HG03521 (cell line): ENCODE data around the gene POU2F3.

ENCODE experiments used
- ATAC-seq: cut with Tn5 transposase; IDR thresholded peaks from one replicate; pipeline ENCODE4 v1.9.1; 2021; ENCODE audit warnings: mild to moderate bottlenecking, moderate library complexity; ENCODE audit not compliant: unreplicated experiment

POU2F3 gene

GRCh38 chr11:120281143-120281795, 41.3 kb downstream of the POU2F3 start:
- no peak for ATAC-seq

GRCh38 chr11:120283124-120283523, 43.2 kb downstream of the POU2F3 start:
- no peak for ATAC-seq

- ATAC-seq = no peak
Observed at GRCh38 chr11:120284272-120284671, 44.3 kb downstream of the POU2F3 start.

GRCh38 chr11:120285256-120285655, 45.3 kb downstream of the POU2F3 start:
- no peak for ATAC-seq

- no peak for ATAC-seq
Observed at GRCh38 chr11:120288021-120288420, 48.1 kb downstream of the POU2F3 start.

GRCh38 chr11:120289426-120289825, 49.5 kb downstream of the POU2F3 start:
- ATAC-seq = no peak

GRCh38 chr11:120290956-120291355, 51.0 kb downstream of the POU2F3 start:
- no peak for ATAC-seq

GRCh38 chr11:120293038-120293800, 53.3 kb downstream of the POU2F3 start:
- no peak for ATAC-seq

GRCh38 chr11:120294096-120294495, 54.2 kb downstream of the POU2F3 start:
- ATAC-seq = no peak

- no peak for ATAC-seq
Observed at GRCh38 chr11:120295099-120295498, 55.2 kb downstream of the POU2F3 start.

GRCh38 chr11:120296554-120296953, 56.6 kb downstream of the POU2F3 start:
- no peak for ATAC-seq

GRCh38 chr11:120298461-120298860, 58.5 kb downstream of the POU2F3 start:
- no peak for ATAC-seq

- no peak for ATAC-seq
Observed at GRCh38 chr11:120302001-120302805, 62.3 kb downstream of the POU2F3 start.

- no peak for ATAC-seq
Observed at GRCh38 chr11:120303004-120303637, 63.2 kb downstream of the POU2F3 start.

GRCh38 chr11:120304526-120304925, 64.6 kb downstream of the POU2F3 start:
- no peak for ATAC-seq

GRCh38 chr11:120305286-120305685, 65.3 kb downstream of the POU2F3 start:
- ATAC-seq = no peak

GRCh38 chr11:120306519-120307242, 66.7 kb downstream of the POU2F3 start:
- ATAC-seq = no peak

- no peak for ATAC-seq
Observed at GRCh38 chr11:120307476-120307875, 67.5 kb downstream of the POU2F3 start.

GRCh38 chr11:120308081-120308480, 68.1 kb downstream of the POU2F3 start:
- no peak for ATAC-seq

GRCh38 chr11:120310870-120311269, 70.9 kb downstream of the POU2F3 start:
- no peak for ATAC-seq

- no peak for ATAC-seq
Observed at GRCh38 chr11:120314861-120315260, 74.9 kb downstream of the POU2F3 start.
